HFFc6 (cell line): Measurements from ENCODE around the gene HS3ST4. TPM values are rescaled to one million over a fixed set of nuclear protein-coding genes. Genes with fewer than 3 reads are reported as not detected.

Source experiments
- DNase-seq: peaks from one replicate; pipeline ENCODE4 v3.0.0-alpha.2; 2018
- H3K27ac Mint-ChIP-seq: 2 replicates; pipeline ENCODE4 v1.8.0; 2020; ENCODE audit warnings: mild to moderate bottlenecking, mixed read lengths
- H3K27me3 Mint-ChIP-seq: 2 replicates; pipeline ENCODE4 v1.8.0; 2021; ENCODE audit warnings: mild to moderate bottlenecking, moderate library complexity, mixed read lengths; ENCODE audit not compliant: insufficient read depth
- H3K36me3 Mint-ChIP-seq: 2 replicates; pipeline ENCODE4 v1.8.0; 2021; ENCODE audit warnings: low read depth, mixed read lengths
- H3K4me1 Mint-ChIP-seq: 2 replicates; pipeline ENCODE4 v1.8.0; 2020; ENCODE audit warnings: low read depth, mixed read lengths
- H3K4me3 Mint-ChIP-seq: 2 replicates; pipeline ENCODE4 v1.8.0; 2020; ENCODE audit warnings: mild to moderate bottlenecking, moderate library complexity, mixed read lengths
- H3K9me3 Mint-ChIP-seq: 2 replicates; pipeline ENCODE4 v1.8.0; 2020; ENCODE audit warnings: mild to moderate bottlenecking, mixed read lengths
- CTCF ChIP-seq: fragments of 200-600 bp; sonication (generic); IDR thresholded peaks from 2 replicates; pipeline ENCODE4 v1.5.0; 2021; ENCODE audit warnings: antibody characterized with exemption, mild to moderate bottlenecking
- total RNA-seq, 6 experiments: library from RNA; stranded (reverse); fragmentation: NEBNext Ultra II Directional; extraction: Animal tissue kit (Norgen Biotek cat#: 25700); gene quantifications; 2 replicates in 1 of 6; 3 replicates in 5 of 6; pipeline ENCODE4 v1.2.3, GENCODE V29; 2021

The HS3ST4 gene
- total RNA-seq, 6 experiments from 2014 or later: not detected

- H3K4me3 Mint-ChIP-seq: no peak overlapping the region
- no peak for DNase-seq
- peaks cover 12% of the 10 kb centered on the region for H3K27me3 Mint-ChIP-seq
- TF ChIP-seq CTCF: no peak
- H3K9me3 Mint-ChIP-seq: 0 out of 2 replicates have a peak, but pooled peaks cover 5% of the 10 kb centered on the region
- no peaks in the 10 kb centered on the region for H3K4me1 Mint-ChIP-seq
- no peaks in the 10 kb centered on the region for H3K36me3 Mint-ChIP-seq
- no peak overlapping the region for H3K27ac Mint-ChIP-seq
These were observed 7.3 kb downstream of the HS3ST4 start for GRCh38 chr16:25699069-25699468.

GRCh38 chr16:25700547-25700946 lies 8.8 kb downstream of the HS3ST4 start:
- no peak for TF ChIP-seq CTCF
- H3K36me3 Mint-ChIP-seq: no peaks in the 10 kb centered on the region
- H3K9me3 Mint-ChIP-seq: 0 out of 2 replicates have a peak, but pooled peaks cover 5% of the 10 kb centered on the region
- no peak overlapping the region for H3K27ac Mint-ChIP-seq
- H3K4me3 Mint-ChIP-seq: no peak overlapping the region
- DNase-seq: no peak
- H3K4me1 Mint-ChIP-seq: no peaks in the 10 kb centered on the region
- peaks cover 8% of the 10 kb centered on the region for H3K27me3 Mint-ChIP-seq

GRCh38 chr16:25707553-25707952 lies 15.8 kb downstream of the HS3ST4 start:
- TF ChIP-seq CTCF: no peak
- no peaks in the 10 kb centered on the region for H3K36me3 Mint-ChIP-seq
- H3K4me3 Mint-ChIP-seq: no peak overlapping the region
- no peak overlapping the region for H3K27ac Mint-ChIP-seq
- peaks cover 2% of the 10 kb centered on the region for H3K27me3 Mint-ChIP-seq
- no peaks in the 10 kb centered on the region for H3K9me3 Mint-ChIP-seq
- H3K4me1 Mint-ChIP-seq: no peaks in the 10 kb centered on the region
- DNase-seq: no peak

GRCh38 chr16:25707982-25708583 lies 16.3 kb downstream of the HS3ST4 start:
- peaks cover 2% of the 10 kb centered on the region for H3K27me3 Mint-ChIP-seq
- H3K27ac Mint-ChIP-seq: no peak overlapping the region
- no peaks in the 10 kb centered on the region for H3K4me1 Mint-ChIP-seq
- H3K4me3 Mint-ChIP-seq: no peak overlapping the region
- no peak for DNase-seq
- H3K36me3 Mint-ChIP-seq: no peaks in the 10 kb centered on the region
- H3K9me3 Mint-ChIP-seq: no peaks in the 10 kb centered on the region
- TF ChIP-seq CTCF: peak; percentile 65

- H3K36me3 Mint-ChIP-seq: no peaks in the 10 kb centered on the region
- H3K4me3 Mint-ChIP-seq: no peak overlapping the region
- H3K9me3 Mint-ChIP-seq: peaks cover 5% of the 10 kb centered on the region; the same call in 1 of the 2 replicates
- no peak overlapping the region for H3K27ac Mint-ChIP-seq
- no peak for DNase-seq
- peaks cover 2% of the 10 kb centered on the region for H3K27me3 Mint-ChIP-seq
- H3K4me1 Mint-ChIP-seq: no peaks in the 10 kb centered on the region
- no peak for TF ChIP-seq CTCF
These were observed 17.5 kb downstream of the HS3ST4 start for GRCh38 chr16:25709213-25709612.
